ENCODE measurements around the gene RTKN2.

GRCh38 chr10:62172465-62172864, 96.2 kb downstream of the RTKN2 start:
- TF ChIP-seq CTCF (IDR thresholded peaks at IDR 0.05; ENCODE audit: low read depth, low read length) = no peak
- TF ChIP-seq EZH2phosphoT487 (IDR thresholded peaks at IDR 0.05; ENCODE audit: low read depth) = no peak
